ENCODE measurements around the gene LAMB3. TPM values are rescaled to one million over a fixed set of nuclear protein-coding genes. Genes with fewer than 3 reads are reported as not detected.

Gene LAMB3
- total and polyA plus RNA-seq, 10 of the 15 experiments (the other 5 are each of a cell fraction or from before 2014, with no cell fraction given), result 0.04 to 1.8 (median 0.10) TPM; not detected in 1

DNA sequence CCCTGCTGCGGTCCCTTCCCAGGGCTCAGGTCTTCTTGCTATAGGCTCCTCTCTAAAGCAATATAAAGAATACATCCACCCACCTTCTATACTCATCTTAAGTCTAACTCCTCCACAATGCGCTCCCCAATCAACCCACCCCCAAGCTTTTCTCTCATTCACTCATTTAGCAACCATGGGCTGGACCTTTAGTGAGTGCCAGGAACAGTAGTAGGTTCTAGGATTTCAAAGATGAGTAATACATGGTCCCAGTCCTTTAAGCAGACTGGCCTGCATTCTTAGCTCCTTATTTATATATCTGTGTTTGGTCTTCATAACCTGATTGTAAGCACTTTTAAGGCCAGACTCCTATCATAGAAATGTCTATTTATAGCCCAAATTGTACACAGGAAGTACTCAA, 62.8 kb downstream of the LAMB3 start (continued):
- TF ChIP-seq E2F8 (IDR thresholded peaks at IDR 0.05; ENCODE audit: low read depth, partially characterized antibody) (no peak), TCF3 (IDR thresholded peaks at IDR 0.05; ENCODE audit: borderline replicate concordance, insufficient read depth, low read depth, low read length) (no peak), HCFC1 (IDR thresholded peaks at IDR 0.05; ENCODE audit: low read length) (no peak), PAX8 (IDR thresholded peaks at IDR 0.05) (no peak)

- Histone ChIP-seq H2AFZ (ENCODE audit: control insufficient read depth, low read depth, low read length) (no peak overlapping the region), H3K4me1 (ENCODE audit: control insufficient read depth, insufficient read depth, low read length) (no peaks in the 10 kb centered on the region), H3K36me3 (ENCODE audit: control insufficient read depth in 2 of 2, insufficient read depth in 2 of 2, low read length in 1 of 2) (no peaks in the 10 kb centered on the region), H3K9me3 (replicated peaks; ENCODE audit: control insufficient read depth, insufficient read depth, low read length) (no peaks in the 10 kb centered on the region; the same call in 2 of the 3 replicates), H3K9ac (ENCODE audit: control insufficient read depth, insufficient read depth, low read length) (no peak overlapping the region), H3K4me2 (ENCODE audit: control insufficient read depth, insufficient read depth) (no peak overlapping the region), H4K20me1 (ENCODE audit: control insufficient read depth, insufficient read depth) (no peaks in the 10 kb centered on the region), H3K79me2 (ENCODE audit: control insufficient read depth, insufficient read depth, low read length) (no peaks in the 10 kb centered on the region), H3K4me3 (no peak overlapping the region), H3K27me3 (replicated peaks in 1 of 2; ENCODE audit: control insufficient read depth in 2 of 2, insufficient read depth in 2 of 2, low read length in 1 of 2) (peaks cover 8 to 12% of the 10 kb centered on the region in 2 experiments), H3K27ac (ENCODE audit: control insufficient read depth, insufficient read depth) (no peak overlapping the region)
- intact Hi-C loops (cut with micrococcal nuclease; ENCODE audit: unreplicated experiment) (no loop called here), in situ Hi-C loops (cut with MboI) (no loop called here)
- WGBS (ENCODE audit: insufficient coverage, insufficient replicate concordance, low lambda C conversion rate, missing lambda C conversion rate), result 35% methylated on average over 3 of the region's 3 CpGs
- CTCF ChIA-PET, result interaction anchor here (0.7 to 3.0 kb wide), 4 partner anchors 21 to 161 kb away, joined by 3 to 10 read pairs (median 4); no protein-coding TSS in a partner anchor
- BruUV-seq (replicated peaks), result no TSS peak
- TF ChIP-seq CBX5 (IDR thresholded peaks at IDR 0.05; ENCODE audit: low read depth) (no peak), POLR2AphosphoS5 (IDR thresholded peaks at IDR 0.05; ENCODE audit: low read length) (no peak), USF2 (IDR thresholded peaks at IDR 0.05; ENCODE audit: borderline replicate concordance, low read depth, low read length) (no peak), CHD4 (IDR thresholded peaks at IDR 0.05) (no peak), LARP7 (IDR thresholded peaks at IDR 0.05) (no peak), RELA (IDR thresholded peaks at IDR 0.05; ENCODE audit: borderline replicate concordance, partially characterized antibody) (no peak), EZH2 (IDR thresholded peaks at IDR 0.05; ENCODE audit: borderline replicate concordance, control insufficient read depth, low read depth, low read length) (no peak), NFXL1 (IDR thresholded peaks at IDR 0.05; ENCODE audit: borderline replicate concordance) (no peak)
- FAIRE-seq (no peak), DNase-seq (ENCODE audit: low read depth, low spot score) (no peak), ATAC-seq (no peak)
- POLR2A ChIA-PET, result no interaction called here
- SMC1A ChIA-PET (ENCODE audit: uncharacterized antibody, unreplicated experiment), result interaction anchor here (1.1 kb wide), 1 partner anchor 18 kb away, joined by 3 read pairs; no protein-coding TSS in a partner anchor
- RAD21 ChIA-PET (ENCODE audit: unreplicated experiment), result no interaction called here
Measured at GRCh38 chr1:209587789-209588188, 64.4 kb downstream of the LAMB3 start.
